HG03442 (cell line): ENCODE data around the gene WNT3A.
"Not testable (repeated sequence)": the region's sequence is repeated elsewhere in the genome, so short reads cannot be mapped to it uniquely, and the experiment has no call there.

Experiments used
- ATAC-seq: cut with Tn5 transposase; IDR thresholded peaks from one replicate; pipeline ENCODE4 v1.9.1; 2021; ENCODE audit warnings: mild to moderate bottlenecking, moderate library complexity; ENCODE audit not compliant: unreplicated experiment

The WNT3A gene

GRCh38 chr1:228011721-228012311 is 5.0 kb downstream of the WNT3A start:
- ATAC-seq = no peak

- ATAC-seq = no peak
These were observed 5.8 kb downstream of the WNT3A start for GRCh38 chr1:228012555-228012954.

GRCh38 chr1:228013131-228013934 is 6.5 kb downstream of the WNT3A start:
- ATAC-seq = no peak

GRCh38 chr1:228013935-228014930 is 7.4 kb downstream of the WNT3A start:
- ATAC-seq = no peak

- no peak for ATAC-seq
These were observed 8.7 kb downstream of the WNT3A start for GRCh38 chr1:228015276-228016180.

GRCh38 chr1:228016181-228016510 is 9.3 kb downstream of the WNT3A start:
- ATAC-seq = no peak

- ATAC-seq = no peak
These were observed 10.0 kb downstream of the WNT3A start for GRCh38 chr1:228016653-228017355.

GRCh38 chr1:228017356-228018124 is 10.7 kb downstream of the WNT3A start:
- ATAC-seq = no peak

- no peak for ATAC-seq
These were observed 11.3 kb downstream of the WNT3A start for GRCh38 chr1:228018125-228018398.

- no peak for ATAC-seq
These were observed 12.3 kb downstream of the WNT3A start for GRCh38 chr1:228018961-228019721.

GRCh38 chr1:228019722-228020083 is 12.9 kb downstream of the WNT3A start:
- not testable (repeated sequence) for ATAC-seq

GRCh38 chr1:228020686-228021354 is 14.0 kb downstream of the WNT3A start:
- no peak for ATAC-seq

GRCh38 chr1:228021355-228022030 is 14.7 kb downstream of the WNT3A start:
- ATAC-seq = no peak

- no peak for ATAC-seq
These were observed 15.9 kb downstream of the WNT3A start for GRCh38 chr1:228022571-228023293.

GRCh38 chr1:228023294-228023639 is 16.5 kb downstream of the WNT3A start:
- no peak for ATAC-seq

GRCh38 chr1:228029281-228029680 is 22.5 kb downstream of the WNT3A start:
- ATAC-seq = no peak
